ENCODE measurements around the gene MTUS2.

DNA sequence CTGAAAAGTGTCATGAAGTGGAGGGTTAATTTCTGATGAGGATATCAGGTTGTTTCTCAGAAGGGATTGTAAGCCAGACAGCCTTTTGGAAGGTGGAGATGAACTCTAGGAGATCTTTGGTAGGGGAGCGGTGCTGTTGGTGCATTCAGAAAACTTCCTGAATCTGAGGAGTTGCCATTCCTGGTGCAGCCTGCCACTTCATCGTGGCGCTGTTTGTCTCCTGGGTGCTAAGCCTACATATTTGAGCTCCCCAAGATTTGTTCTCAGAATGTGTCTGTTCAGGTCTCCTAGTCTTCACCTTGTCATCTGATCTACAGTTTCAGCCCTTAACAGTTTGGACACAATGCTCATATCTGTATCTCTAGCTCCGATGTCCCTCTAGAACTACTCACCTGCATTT lies 285.6 kb downstream of the MTUS2 start:
- no peak for TF ChIP-seq CTCF (IDR thresholded peaks at IDR 0.05)
- no peak for TF ChIP-seq EP300 (IDR thresholded peaks at IDR 0.05; ENCODE audit: low read depth)
- no peak for TF ChIP-seq POLR2AphosphoS5 (IDR thresholded peaks at IDR 0.05)
- no peak for TF ChIP-seq POLR2A (IDR thresholded peaks at IDR 0.05)
